Common myeloid progenitor, CD34-positive (primary cell): Measurements from ENCODE around the gene AKAIN1.

Source experiments
- CTCF ChIA-PET: fragments of 350-600 bp; sonication (Branson Sonifier 250); formaldehyde crosslinking; loops from one replicate; lab custom pipeline; 2021; ENCODE audit warnings: antibody characterized with exemption; lab: Charles Lee
- POLR2A ChIA-PET: fragments of 350-600 bp; sonication (Branson Sonifier 250); formaldehyde crosslinking; loops from one replicate; lab custom pipeline; 2021; ENCODE audit warnings: antibody characterized with exemption; lab: Charles Lee
- DNase-seq, 3 donors: peaks; one replicate each; pipeline versions ENCODE4 v3.0.0 to v3.0.0-alpha.2; 2013
- H3K27ac ChIP-seq, 2 experiments: 1 replicate in 1 of 2; 2 replicates in 1 of 2; pipeline ENCODE4 v1.7.0; 2013; ENCODE audit warnings: inconsistent platforms in 2 of 2, low read length in 2 of 2, mild to moderate bottlenecking in 2 of 2, low read depth in 1 of 2, moderate library complexity in 1 of 2; ENCODE audit not compliant: severe bottlenecking in 2 of 2, insufficient read depth in 1 of 2, poor library complexity in 1 of 2
- H3K27me3 ChIP-seq, 5 experiments: replicated peaks in 2 of 5; 1 replicate in 3 of 5; 2 replicates in 2 of 5; pipeline versions ENCODE4 v1.6.1 to v1.7.0; 2013; ENCODE audit warnings: low read length in 4 of 5, mild to moderate bottlenecking in 2 of 5, moderate library complexity in 2 of 5, inconsistent platforms in 1 of 5; ENCODE audit not compliant: insufficient read depth in 5 of 5, control insufficient read depth in 4 of 5
- H3K36me3 ChIP-seq, 4 experiments: 1 replicate in 2 of 4; 2 replicates in 2 of 4; pipeline versions ENCODE4 v1.6.1 to v1.7.0; 2013; ENCODE audit warnings: low read length in 3 of 4, control low read depth in 1 of 4, mild to moderate bottlenecking in 1 of 4; ENCODE audit not compliant: control insufficient read depth in 4 of 4, insufficient read depth in 4 of 4
- H3K4me1 ChIP-seq, 4 experiments: 1 replicate in 3 of 4; 2 replicates in 1 of 4; pipeline versions ENCODE4 v1.6.1 to v1.7.1; 2013; ENCODE audit warnings: low read length in 3 of 4, mild to moderate bottlenecking in 3 of 4, control low read depth in 1 of 4, inconsistent platforms in 1 of 4, moderate library complexity in 1 of 4; ENCODE audit not compliant: control insufficient read depth in 4 of 4, insufficient read depth in 4 of 4; ENCODE audit errors: control extremely low read depth in 1 of 4
- H3K4me3 ChIP-seq, 7 experiments: 1 replicate in 4 of 7; 2 replicates in 3 of 7; pipeline versions ENCODE4 v1.5.1 to v1.7.0; 2013; ENCODE audit warnings: mild to moderate bottlenecking in 7 of 7, low read length in 6 of 7, moderate library complexity in 6 of 7, inconsistent platforms in 2 of 7, low read depth in 2 of 7, control low read depth in 1 of 7; ENCODE audit not compliant: insufficient read depth in 4 of 7, control insufficient read depth in 1 of 7; ENCODE audit errors: extremely low read depth in 1 of 7
- H3K9me3 ChIP-seq, 5 experiments: 1 replicate in 4 of 5; 2 replicates in 1 of 5; pipeline versions ENCODE4 v1.6.1 to v1.7.1; 2013; ENCODE audit warnings: low read length in 4 of 5, mild to moderate bottlenecking in 2 of 5, inconsistent platforms in 1 of 5, low read depth in 1 of 5, moderate library complexity in 1 of 5; ENCODE audit not compliant: control insufficient read depth in 4 of 5, insufficient read depth in 2 of 5; ENCODE audit errors: control extremely low read depth in 1 of 5
- WGBS: methylation state at CpG from one replicate; pipeline ENCODE4 v1.1.5; 2013; ENCODE audit not compliant: insufficient coverage; 5-methylcytosine and 5-hydroxymethylcytosine counted together

The AKAIN1 gene

GRCh38 chr18:5152343-5153020, 44.6 kb downstream of the AKAIN1 start:
- Histone ChIP-seq H3K4me3 (no peak overlapping the region), H3K27me3 (no peaks in the 10 kb centered on the region), H3K27ac (no peak overlapping the region), H3K36me3 (no peaks in the 10 kb centered on the region), H3K4me1 (no peaks in the 10 kb centered on the region), H3K9me3 (no peaks in the 10 kb centered on the region)
- no peak for DNase-seq
- CTCF ChIA-PET = no interaction called here
- WGBS = 94% methylated on average over 5 of the region's 6 CpGs
- POLR2A ChIA-PET = no interaction called here

GRCh38 chr18:5150894-5151293, 46.2 kb downstream of the AKAIN1 start:
- no peak overlapping the region for H3K27ac ChIP-seq
- DNase-seq = no peak
- no peaks in the 10 kb centered on the region for H3K4me1 ChIP-seq
- H3K4me3 ChIP-seq = no peak overlapping the region
- POLR2A ChIA-PET = no interaction called here
- H3K9me3 ChIP-seq = peaks cover 0 to 3% (median 0%) of the 10 kb centered on the region in 5 experiments
- H3K27me3 ChIP-seq = no peaks in the 10 kb centered on the region
- no peaks in the 10 kb centered on the region for H3K36me3 ChIP-seq
- 100% methylated on average over 1 of the region's 1 CpG for WGBS
- CTCF ChIA-PET = interaction anchor here (0.8 kb wide), 1 partner anchor 27 kb away, joined by 3 read pairs; no protein-coding TSS in a partner anchor

GRCh38 chr18:5146093-5146492, 51.0 kb downstream of the AKAIN1 start:
- POLR2A ChIA-PET = no interaction called here
- H3K36me3 ChIP-seq = no peaks in the 10 kb centered on the region

GRCh38 chr18:5145168-5145825, 51.8 kb downstream of the AKAIN1 start:
- H3K36me3 ChIP-seq = no peaks in the 10 kb centered on the region
- CTCF ChIA-PET = no interaction called here
- no peaks in the 10 kb centered on the region for H3K27me3 ChIP-seq
- no peak for DNase-seq
- H3K9me3 ChIP-seq = peaks cover 0 to 3% (median 0%) of the 10 kb centered on the region in 5 experiments
- POLR2A ChIA-PET = no interaction called here
- 94% methylated on average over 9 of the region's 10 CpGs for WGBS
- H3K4me3 ChIP-seq = no peak overlapping the region
- no peak overlapping the region for H3K27ac ChIP-seq
- no peaks in the 10 kb centered on the region for H3K4me1 ChIP-seq

More at GRCh38 chr18:5146093-5146492, 51.0 kb downstream of the AKAIN1 start:
- no peak overlapping the region for H3K4me3 ChIP-seq
- H3K4me1 ChIP-seq = no peaks in the 10 kb centered on the region
- H3K9me3 ChIP-seq = peaks cover 0 to 3% (median 0%) of the 10 kb centered on the region in 5 experiments
- no peak overlapping the region for H3K27ac ChIP-seq
- CTCF ChIA-PET = no interaction called here
- no peak for DNase-seq
- 96% methylated on average over 4 of the region's 4 CpGs for WGBS
- no peaks in the 10 kb centered on the region for H3K27me3 ChIP-seq

GRCh38 chr18:5144629-5145028, 52.4 kb downstream of the AKAIN1 start:
- Histone ChIP-seq H3K9me3 (peaks cover 0 to 3% (median 0%) of the 10 kb centered on the region in 5 experiments), H3K36me3 (no peaks in the 10 kb centered on the region), H3K4me3 (no peak overlapping the region), H3K27me3 (no peaks in the 10 kb centered on the region), H3K4me1 (no peaks in the 10 kb centered on the region), H3K27ac (no peak overlapping the region)
- POLR2A ChIA-PET = no interaction called here
- DNase-seq = no peak
- WGBS = 83% methylated on average over 1 of the region's 1 CpG
- CTCF ChIA-PET = no interaction called here

GRCh38 chr18:5142859-5143258, 54.2 kb downstream of the AKAIN1 start:
- no CpG with 5 or more reads among the region's 2 CpGs for WGBS
- no peaks in the 10 kb centered on the region for H3K4me1 ChIP-seq
- peaks cover 0 to 3% (median 0%) of the 10 kb centered on the region in 5 experiments for H3K9me3 ChIP-seq
- H3K27me3 ChIP-seq = no peaks in the 10 kb centered on the region
- ChIA-PET CTCF (no interaction called here), POLR2A (no interaction called here)
- H3K4me3 ChIP-seq = no peak overlapping the region
- DNase-seq = no peak
- H3K27ac ChIP-seq = no peak overlapping the region
- no peaks in the 10 kb centered on the region for H3K36me3 ChIP-seq

GRCh38 chr18:5142131-5142530, 54.9 kb downstream of the AKAIN1 start:
- POLR2A ChIA-PET = no interaction called here
- H3K9me3 ChIP-seq = peaks cover 0 to 3% (median 0%) of the 10 kb centered on the region in 5 experiments
- 95% methylated on average over 4 of the region's 4 CpGs for WGBS
- H3K4me1 ChIP-seq = no peaks in the 10 kb centered on the region
- no peak for DNase-seq
- H3K4me3 ChIP-seq = no peak overlapping the region
- no peaks in the 10 kb centered on the region for H3K36me3 ChIP-seq
- no peak overlapping the region for H3K27ac ChIP-seq
- CTCF ChIA-PET = no interaction called here
- no peaks in the 10 kb centered on the region for H3K27me3 ChIP-seq
